CD4-positive, alpha-beta T cell treated with Interleukin-12 subunit alpha and Interleukin-12 subunit beta, for 1 hour (primary cell): ENCODE data around the gene CADPS.

ENCODE experiments used
- DNase-seq: peaks from one replicate; pipeline ENCODE4 v3.0.0-alpha.2; 2020

Gene CADPS

GRCh38 chr3:62678841-62679240 lies 196.4 kb downstream of the CADPS start:
- DNase-seq: no peak

DNA sequence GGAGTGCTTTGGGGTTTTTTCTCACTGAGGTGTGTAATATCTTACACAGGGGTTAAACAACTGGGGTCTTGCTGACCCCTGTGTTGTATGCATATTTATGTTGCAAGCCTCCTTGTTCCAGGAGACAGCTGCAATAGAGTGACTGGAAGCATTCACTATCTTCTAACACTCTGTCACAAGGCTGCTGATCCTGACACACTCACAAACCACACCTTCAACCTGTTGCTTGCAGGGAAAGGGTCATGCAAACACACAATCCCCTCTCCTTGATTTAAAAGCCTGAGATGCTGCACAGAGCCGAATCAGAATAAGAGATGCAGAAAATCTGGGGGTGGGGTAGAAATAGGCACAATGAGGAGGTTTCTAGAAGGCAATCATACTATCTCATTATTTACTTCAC lies 197.3 kb downstream of the CADPS start:
- DNase-seq: no peak

GRCh38 chr3:62676689-62677271 lies 198.4 kb downstream of the CADPS start:
- DNase-seq: no peak

DNA sequence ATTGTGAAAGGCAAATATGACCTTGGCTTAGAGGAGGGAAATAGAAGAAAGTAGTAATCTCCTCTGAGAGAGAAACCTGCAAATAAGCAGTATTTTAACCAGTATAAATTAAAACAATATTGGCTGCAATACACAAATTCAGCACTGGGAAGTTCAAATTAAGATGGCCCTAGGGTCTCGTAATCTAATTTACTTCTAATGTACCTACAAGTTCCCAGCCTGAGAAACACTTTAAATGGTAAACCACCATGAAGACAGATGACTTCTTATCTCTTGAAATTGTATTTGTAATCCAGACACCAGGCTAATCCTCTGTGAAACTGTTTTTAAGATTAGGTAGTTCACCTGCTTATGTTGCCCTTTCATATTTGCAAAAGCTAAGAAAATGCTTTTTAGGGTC lies 199.7 kb downstream of the CADPS start:
- DNase-seq: no peak

DNA sequence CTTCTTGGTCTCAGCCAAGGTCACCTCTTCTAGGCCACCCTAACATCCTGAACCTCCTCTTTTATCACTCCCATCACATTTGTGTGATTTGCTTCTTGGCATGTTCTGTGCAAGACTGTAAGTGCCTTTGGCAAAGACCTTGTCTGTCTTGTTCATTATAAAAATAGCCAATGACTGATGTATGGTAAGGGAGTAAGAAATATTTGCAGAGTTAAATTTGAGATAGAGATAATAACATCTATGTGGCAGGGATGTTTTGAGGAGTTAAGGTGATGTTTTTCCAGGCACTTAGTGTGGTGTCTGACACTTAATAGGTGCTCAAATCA lies 202.3 kb downstream of the CADPS start:
- no peak for DNase-seq

DNA sequence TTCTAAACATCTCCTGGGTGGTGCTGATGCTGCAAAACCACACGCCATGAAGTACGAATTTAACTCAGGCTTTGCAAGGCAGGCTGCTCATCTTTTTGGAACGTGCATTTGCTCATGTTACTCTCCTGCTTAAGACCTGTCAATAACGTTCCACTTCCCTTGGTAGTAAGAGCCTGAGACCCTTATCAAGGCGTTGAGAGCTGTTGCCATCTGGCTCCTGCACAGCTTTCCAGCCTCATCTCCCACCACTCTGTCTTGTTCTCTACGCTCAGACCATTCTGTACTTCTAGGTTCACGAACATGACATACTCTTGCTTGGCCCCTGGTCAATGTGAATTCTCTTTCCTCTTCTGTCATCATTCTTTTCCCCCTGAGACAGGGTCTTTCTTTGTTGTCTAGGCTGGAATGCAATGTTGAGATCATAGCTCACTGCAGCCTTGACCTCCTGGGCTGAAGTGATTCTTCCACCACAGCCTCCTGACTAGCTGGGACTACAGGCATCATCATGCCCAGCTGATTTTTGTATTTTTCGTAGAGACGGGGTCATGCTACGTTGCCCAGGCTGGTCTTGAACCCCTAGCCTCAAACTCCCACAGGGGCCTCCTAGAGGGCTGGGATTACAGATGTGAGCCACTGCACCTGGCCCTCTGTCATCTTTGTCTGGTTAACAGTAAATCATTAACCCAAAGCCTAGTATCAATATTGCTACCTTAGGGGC lies 202.8 kb downstream of the CADPS start:
- DNase-seq: no peak

- DNase-seq: no peak
Observed at GRCh38 chr3:62670351-62670750, 204.9 kb downstream of the CADPS start.

- no peak for DNase-seq
Observed at GRCh38 chr3:62669161-62669560, 206.1 kb downstream of the CADPS start.

DNA sequence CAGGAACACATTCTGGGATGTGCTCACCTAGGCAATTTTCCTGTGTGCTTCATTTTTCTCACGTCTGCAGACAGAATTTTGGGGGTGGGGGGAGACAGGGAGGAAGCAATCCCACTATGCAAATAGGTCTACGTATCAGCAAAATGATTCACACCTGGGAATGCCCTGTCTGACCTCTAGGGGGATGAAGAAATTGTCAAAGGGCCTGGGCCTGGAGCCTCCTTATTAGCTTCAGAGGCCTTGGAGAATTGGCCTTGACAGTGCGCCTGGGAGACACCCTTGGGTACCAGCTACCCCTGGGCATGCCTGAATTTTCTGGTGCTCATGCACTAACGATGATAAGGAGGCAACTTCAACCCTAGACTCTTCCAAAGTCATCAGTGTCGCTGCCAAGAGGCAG lies 207.5 kb downstream of the CADPS start:
- no peak for DNase-seq

DNA sequence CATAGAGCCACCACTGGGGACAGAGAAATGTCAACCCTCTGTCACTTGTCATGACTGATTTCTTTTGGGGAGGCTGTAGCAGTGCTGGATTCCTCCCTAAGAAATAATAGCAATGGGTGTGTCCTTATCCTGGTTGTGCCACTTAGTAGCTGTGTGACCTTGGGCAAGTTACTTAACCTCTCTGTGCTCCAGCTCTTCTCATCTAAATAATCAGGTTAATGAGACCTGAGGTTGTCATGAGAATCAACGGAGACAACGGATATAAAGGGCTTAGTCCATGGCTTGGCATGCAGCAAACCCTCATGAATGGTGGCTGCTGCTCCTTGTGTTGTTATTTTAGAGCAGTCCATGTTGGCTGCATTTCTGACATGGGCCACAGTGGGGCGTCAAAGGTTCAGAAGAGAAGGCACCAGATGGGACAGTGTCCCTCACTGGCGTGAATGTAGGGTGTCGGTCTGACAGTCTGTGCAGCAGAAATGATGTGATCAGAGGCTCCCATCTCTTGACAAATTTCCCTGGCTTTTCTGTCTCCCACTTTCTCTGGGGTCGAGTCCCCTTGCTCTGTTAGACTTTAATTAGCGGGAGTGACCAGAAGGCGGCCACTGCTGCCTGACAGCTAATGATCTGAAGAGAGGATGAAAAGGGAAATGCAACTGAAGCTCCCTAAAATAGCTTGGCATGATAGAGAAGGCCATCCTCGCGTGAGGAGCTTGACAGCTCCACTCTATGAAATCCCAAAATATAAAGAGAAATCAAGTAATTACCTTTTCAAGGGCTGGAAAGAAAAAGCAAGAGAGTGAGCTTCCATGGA lies 209.4 kb downstream of the CADPS start:
- DNase-seq: peak; percentile 8

DNA sequence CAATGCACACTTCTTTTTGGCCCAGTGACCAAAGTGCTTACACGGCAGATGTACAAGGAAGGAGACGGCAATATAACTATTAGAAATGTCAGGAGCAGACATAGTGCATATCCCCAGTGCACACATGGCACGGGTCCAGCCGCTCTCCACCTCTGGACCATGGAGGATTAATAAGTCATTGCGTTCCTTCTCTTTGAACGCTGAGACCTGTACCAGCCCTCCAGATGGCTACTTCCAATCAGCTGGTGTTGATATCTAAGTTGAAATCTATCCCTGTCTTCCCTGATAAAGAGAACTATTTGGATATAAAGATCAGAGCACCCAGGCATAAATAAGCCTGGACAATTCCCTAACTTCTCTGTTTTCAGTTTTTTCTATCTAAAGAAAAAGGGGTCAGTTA lies 212.5 kb downstream of the CADPS start:
- DNase-seq: no peak

- no peak for DNase-seq
Observed at GRCh38 chr3:62659660-62660059, 215.6 kb downstream of the CADPS start.

GRCh38 chr3:62655691-62656063 lies 219.5 kb downstream of the CADPS start:
- DNase-seq: no peak

GRCh38 chr3:62655056-62655690 lies 220.0 kb downstream of the CADPS start:
- no peak for DNase-seq

- no peak for DNase-seq
Observed at GRCh38 chr3:62653796-62654195, 221.4 kb downstream of the CADPS start.

DNA sequence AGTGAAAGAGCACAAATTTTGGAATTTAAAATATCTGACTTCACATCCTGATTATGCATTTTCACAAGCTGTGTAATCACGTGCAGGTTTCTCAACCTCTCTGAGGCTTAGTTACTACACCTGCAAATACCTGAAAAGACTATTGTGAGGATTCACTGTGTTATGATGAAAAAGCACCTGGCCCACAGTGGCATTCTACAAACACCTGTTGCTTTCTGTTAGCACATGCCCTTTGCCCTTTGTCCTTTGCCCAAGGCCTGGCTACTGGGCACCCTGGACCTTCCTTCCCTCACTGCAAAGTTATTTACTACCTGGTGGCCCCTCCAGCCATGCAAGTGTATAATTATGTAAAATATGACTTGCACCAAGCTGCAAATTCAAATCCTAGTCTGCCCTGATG lies 227.5 kb downstream of the CADPS start:
- DNase-seq: no peak

DNA sequence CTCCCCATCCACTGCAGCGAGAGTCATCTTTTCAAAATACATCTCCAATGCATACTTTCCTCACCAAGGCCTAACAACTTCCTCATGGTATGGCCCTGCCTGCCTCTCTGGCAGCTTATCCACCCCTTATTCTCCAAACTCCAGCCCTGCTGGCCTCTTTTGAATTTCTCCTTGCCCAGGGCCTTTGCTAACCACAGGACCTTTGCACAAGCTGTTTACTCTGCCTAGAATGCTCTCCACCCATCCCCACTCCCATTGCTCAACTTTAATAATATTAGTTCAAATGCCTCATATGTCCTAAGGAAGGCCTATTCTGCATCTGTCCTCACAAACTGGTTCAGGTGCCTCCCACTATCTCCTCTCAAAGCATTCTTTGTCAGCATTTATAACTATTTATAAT lies 230.7 kb downstream of the CADPS start:
- DNase-seq: no peak

- DNase-seq: no peak
Observed at GRCh38 chr3:62638316-62638715, 236.9 kb downstream of the CADPS start.

DNA sequence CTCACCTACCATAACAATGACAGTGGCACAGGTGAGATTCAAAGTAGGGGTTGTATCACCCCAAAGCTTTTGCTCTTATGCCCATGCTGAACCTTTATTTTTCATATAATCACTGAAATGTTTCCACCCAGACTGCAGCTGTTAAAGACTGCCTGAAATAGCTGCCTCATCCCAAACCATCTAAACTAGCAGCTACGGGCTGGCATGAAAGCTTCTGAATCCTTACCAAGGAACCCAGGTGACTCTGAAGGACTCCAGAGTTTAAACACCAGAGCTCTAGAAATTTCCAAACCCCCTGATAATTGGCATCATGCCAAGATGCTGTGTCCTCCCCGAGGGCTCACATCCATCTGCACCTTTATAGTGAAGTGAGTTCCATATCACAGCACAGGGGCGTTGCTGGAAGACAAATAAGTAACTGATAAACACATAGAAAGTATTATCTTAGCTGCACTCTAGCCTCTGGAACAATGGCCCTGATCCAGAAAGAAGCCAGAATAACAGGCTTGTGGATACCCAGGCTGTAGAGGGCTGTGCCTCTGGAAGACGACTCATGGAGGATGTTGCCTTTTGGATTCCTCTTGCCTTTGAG lies 238.9 kb downstream of the CADPS start:
- DNase-seq: no peak

DNA sequence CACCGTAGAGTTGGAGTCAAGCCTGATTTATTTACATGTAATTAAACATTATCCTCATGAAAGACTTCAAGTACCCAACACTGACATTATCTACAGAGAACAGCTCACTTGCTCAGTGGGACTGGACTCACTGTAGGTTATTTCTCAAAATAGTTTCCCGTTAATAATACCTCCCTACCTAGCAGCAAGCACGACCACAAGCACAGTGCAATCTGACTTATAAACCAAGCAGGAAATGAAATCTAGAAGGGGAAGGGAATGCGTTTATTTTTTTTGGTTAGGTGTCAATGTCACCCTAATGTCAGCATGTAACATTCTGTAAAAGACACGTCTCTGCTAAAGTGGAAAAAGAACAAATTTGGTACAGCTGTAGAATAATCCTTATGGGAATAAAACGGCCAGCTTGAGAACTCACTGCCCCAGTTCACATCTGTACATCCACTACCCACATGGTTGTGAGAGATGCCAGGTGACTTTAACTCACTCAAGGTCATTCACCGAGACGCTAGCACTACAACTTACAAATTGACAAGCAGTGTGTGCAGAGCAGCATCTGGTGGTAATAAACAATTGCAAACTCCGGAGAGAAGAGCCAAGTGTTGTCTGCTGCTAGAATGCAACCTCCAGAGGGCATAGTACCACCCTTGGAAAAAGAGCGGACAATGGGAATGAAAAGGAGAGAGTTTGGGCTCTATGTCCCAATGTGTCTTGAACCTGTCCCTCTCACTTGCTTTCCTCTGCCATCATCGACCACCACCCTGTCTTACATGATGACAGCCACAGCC lies 242.5 kb downstream of the CADPS start:
- no peak for DNase-seq

- no peak for DNase-seq
Observed at GRCh38 chr3:62631488-62631887, 243.7 kb downstream of the CADPS start.

DNA sequence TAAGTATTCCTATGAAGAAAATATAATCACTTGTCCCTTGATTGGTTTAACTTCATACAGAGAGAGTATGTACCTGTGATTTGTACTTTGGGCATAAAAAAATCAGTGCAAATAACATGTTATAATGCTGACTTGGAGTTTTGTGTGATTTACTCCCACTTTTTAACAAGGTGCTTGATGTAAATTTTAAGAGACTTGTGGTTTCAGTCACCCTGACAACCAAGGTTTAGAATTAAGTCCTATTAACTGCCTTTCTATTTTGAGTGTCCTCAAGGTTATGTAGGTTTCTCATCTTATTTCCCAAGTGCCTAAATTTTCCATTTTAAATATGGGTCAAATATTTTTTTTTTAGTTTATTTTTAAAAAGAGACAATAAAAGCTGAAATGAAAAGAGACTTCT lies 244.6 kb downstream of the CADPS start:
- DNase-seq: no peak

GRCh38 chr3:62625268-62625667 lies 249.9 kb downstream of the CADPS start:
- DNase-seq: no peak
